SU-DHL-6 (cell line): ENCODE results near the gene ZNF467.

ENCODE experiments used
- H2AFZ ChIP-seq: fragments of 200-600 bp; sonication (generic); 2 replicates; pipeline ENCODE4 v1.6.1; 2014; ENCODE audit warnings: low read depth, mild to moderate bottlenecking, moderate library complexity, mixed read lengths, antibody characterized with exemption, low read length; ENCODE audit not compliant: severe bottlenecking
- H3F3A ChIP-seq: fragments of 200-600 bp; shearing (Covaris generic); 2 replicates; pipeline ENCODE4 v1.6.0; 2016; ENCODE audit warnings: antibody characterized with exemption, mild to moderate bottlenecking; ENCODE audit not compliant: insufficient read depth
- H3K27ac ChIP-seq: fragments of 200-600 bp; sonication (generic); 2 replicates; pipeline ENCODE4 v1.5.1; 2016; ENCODE audit warnings: low read depth, mild to moderate bottlenecking, low read length, moderate library complexity, mixed read lengths
- H3K27me3 ChIP-seq: fragments of 200-600 bp; sonication (generic), shearing (Covaris generic); 2 replicates; pipeline ENCODE4 v1.6.0; 2014; ENCODE audit warnings: mild to moderate bottlenecking, low read length
- H3K36me3 ChIP-seq: fragments of 200-600 bp; sonication (generic); 2 replicates; pipeline ENCODE4 v1.6.1; 2014; ENCODE audit warnings: mild to moderate bottlenecking, low read length, mixed read lengths
- H3K4me2 ChIP-seq: fragments of 300-600, 200-600 bp; shearing (Covaris generic), sonication (generic); 2 replicates; pipeline ENCODE4 v1.6.0; 2014; ENCODE audit warnings: low read length, low read depth, mild to moderate bottlenecking; ENCODE audit not compliant: poor library complexity, severe bottlenecking
- H3K4me3 ChIP-seq: fragments of 200-600 bp; sonication (generic); 2 replicates; pipeline ENCODE4 v1.5.1; 2014; ENCODE audit warnings: antibody characterized with exemption, low read length, mild to moderate bottlenecking, mixed read lengths; ENCODE audit not compliant: insufficient read depth, poor library complexity, severe bottlenecking
- H3K79me2 ChIP-seq: fragments of 200-600 bp; sonication (generic); 2 replicates; pipeline ENCODE4 v1.6.1; 2014; ENCODE audit warnings: mild to moderate bottlenecking, low read length, moderate library complexity; ENCODE audit not compliant: insufficient read depth
- H3K9ac ChIP-seq: fragments of 200-600 bp; sonication (generic); 2 replicates; pipeline ENCODE4 v1.7.0; 2014; ENCODE audit warnings: mild to moderate bottlenecking, low read length
- H3K9me2 ChIP-seq: fragments of 200-600 bp; sonication (generic); replicated peaks from 2 replicates; pipeline ENCODE4 v1.6.1; 2014; ENCODE audit warnings: low read length; ENCODE audit not compliant: insufficient read depth
- H3K9me3 ChIP-seq: fragments of 200-600 bp; sonication (generic); 2 replicates; pipeline ENCODE4 v1.6.1; 2014; ENCODE audit warnings: low read length, mixed read lengths; ENCODE audit not compliant: insufficient read depth
- H4K20me1 ChIP-seq: fragments of 200-600 bp; sonication (generic); 2 replicates; pipeline ENCODE4 v1.6.1; 2014; ENCODE audit warnings: low read depth, mild to moderate bottlenecking, antibody characterized with exemption, low read length, moderate library complexity, mixed read lengths
- EZH2phosphoT487 ChIP-seq: fragments of 200-600 bp; sonication (generic), shearing (Covaris generic); conservative IDR thresholded peaks from 2 replicates; pipeline ENCODE4 v1.6.1; 2018; ENCODE audit warnings: mild to moderate bottlenecking, antibody characterized with exemption, low read length, moderate library complexity, mixed read lengths
- TF ChIP-seq, protein P1 (sequence below): fragments of 200-600 bp; sonication (generic); IDR thresholded peaks from one replicate; pipeline ENCODE4 v1.5.1; 2017; ENCODE audit warnings: antibody characterized with exemption, mild to moderate bottlenecking, low read length, moderate library complexity; ENCODE audit not compliant: insufficient read depth, poor library complexity, severe bottlenecking

ZNF467 gene

DNA sequence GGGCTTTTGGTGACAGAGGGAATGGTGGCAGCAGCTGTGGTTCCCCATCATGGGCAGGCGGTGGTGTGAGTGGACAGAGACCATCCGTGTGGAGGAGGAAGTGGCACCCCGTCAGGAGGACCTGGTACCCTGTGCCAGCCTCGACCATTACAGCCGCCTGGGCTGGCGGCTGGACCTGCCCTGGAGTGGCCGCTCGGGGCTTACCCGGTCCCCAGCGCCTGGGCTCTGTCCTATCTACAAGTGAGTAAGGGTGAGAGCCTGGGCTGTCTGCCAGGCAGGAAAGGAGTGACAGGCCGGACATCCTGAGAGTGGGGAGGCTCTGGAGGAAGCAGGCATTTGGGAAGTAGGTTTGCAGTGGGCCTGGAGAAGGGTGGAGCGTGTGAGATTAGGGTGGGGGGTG is 2.9 kb upstream of the ZNF467 start:
- Histone ChIP-seq H3F3A (no peaks in the 10 kb centered on the region), H4K20me1 (no peaks in the 10 kb centered on the region), H3K4me3 (no peak overlapping the region), H3K9me3 (no peaks in the 10 kb centered on the region), H3K27ac (no peak overlapping the region), H3K9ac (no peak overlapping the region), H2AFZ (no peak overlapping the region), H3K36me3 (no peaks in the 10 kb centered on the region), H3K27me3 (no peaks in the 10 kb centered on the region), H3K79me2 (no peaks in the 10 kb centered on the region), H3K9me2 (no peaks in the 10 kb centered on the region), H3K4me2 (no peak overlapping the region)
- TF ChIP-seq EZH2phosphoT487: no peak
- TF ChIP-seq, protein P1, sequence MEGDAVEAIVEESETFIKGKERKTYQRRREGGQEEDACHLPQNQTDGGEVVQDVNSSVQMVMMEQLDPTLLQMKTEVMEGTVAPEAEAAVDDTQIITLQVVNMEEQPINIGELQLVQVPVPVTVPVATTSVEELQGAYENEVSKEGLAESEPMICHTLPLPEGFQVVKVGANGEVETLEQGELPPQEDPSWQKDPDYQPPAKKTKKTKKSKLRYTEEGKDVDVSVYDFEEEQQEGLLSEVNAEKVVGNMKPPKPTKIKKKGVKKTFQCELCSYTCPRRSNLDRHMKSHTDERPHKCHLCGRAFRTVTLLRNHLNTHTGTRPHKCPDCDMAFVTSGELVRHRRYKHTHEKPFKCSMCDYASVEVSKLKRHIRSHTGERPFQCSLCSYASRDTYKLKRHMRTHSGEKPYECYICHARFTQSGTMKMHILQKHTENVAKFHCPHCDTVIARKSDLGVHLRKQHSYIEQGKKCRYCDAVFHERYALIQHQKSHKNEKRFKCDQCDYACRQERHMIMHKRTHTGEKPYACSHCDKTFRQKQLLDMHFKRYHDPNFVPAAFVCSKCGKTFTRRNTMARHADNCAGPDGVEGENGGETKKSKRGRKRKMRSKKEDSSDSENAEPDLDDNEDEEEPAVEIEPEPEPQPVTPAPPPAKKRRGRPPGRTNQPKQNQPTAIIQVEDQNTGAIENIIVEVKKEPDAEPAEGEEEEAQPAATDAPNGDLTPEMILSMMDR: no peak

DNA sequence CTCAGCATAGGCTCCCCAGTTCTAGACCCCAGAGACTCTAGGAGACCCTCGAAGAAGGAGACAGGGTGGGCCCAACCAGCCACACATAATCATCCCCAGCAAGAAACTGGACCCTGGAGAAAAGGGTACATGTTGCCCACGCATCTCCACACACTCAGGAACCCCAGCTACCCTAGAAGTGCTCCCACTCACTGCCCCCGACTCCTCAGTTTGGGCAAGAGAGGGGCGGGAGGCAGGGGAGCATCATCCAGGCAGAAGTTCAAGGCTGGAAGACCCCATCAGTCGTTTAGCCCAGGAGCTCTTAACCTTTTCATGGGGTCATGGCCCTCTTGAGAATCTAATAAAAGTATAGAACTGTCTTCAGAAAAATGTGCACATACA is 1.8 kb upstream of the ZNF467 start:
- no peak overlapping the region for H2AFZ ChIP-seq
- no peaks in the 10 kb centered on the region for H4K20me1 ChIP-seq
- H3K79me2 ChIP-seq: no peaks in the 10 kb centered on the region
- no peak overlapping the region for H3K9ac ChIP-seq
- H3K27me3 ChIP-seq: no peaks in the 10 kb centered on the region
- no peaks in the 10 kb centered on the region for H3K9me3 ChIP-seq
- no peaks in the 10 kb centered on the region for H3K9me2 ChIP-seq
- H3K27ac ChIP-seq: no peak overlapping the region
- H3K36me3 ChIP-seq: no peaks in the 10 kb centered on the region
- no peak overlapping the region for H3K4me2 ChIP-seq
- H3K4me3 ChIP-seq: no peak overlapping the region
- TF ChIP-seq, protein P1: no peak
- TF ChIP-seq EZH2phosphoT487: no peak
- no peaks in the 10 kb centered on the region for H3F3A ChIP-seq

DNA sequence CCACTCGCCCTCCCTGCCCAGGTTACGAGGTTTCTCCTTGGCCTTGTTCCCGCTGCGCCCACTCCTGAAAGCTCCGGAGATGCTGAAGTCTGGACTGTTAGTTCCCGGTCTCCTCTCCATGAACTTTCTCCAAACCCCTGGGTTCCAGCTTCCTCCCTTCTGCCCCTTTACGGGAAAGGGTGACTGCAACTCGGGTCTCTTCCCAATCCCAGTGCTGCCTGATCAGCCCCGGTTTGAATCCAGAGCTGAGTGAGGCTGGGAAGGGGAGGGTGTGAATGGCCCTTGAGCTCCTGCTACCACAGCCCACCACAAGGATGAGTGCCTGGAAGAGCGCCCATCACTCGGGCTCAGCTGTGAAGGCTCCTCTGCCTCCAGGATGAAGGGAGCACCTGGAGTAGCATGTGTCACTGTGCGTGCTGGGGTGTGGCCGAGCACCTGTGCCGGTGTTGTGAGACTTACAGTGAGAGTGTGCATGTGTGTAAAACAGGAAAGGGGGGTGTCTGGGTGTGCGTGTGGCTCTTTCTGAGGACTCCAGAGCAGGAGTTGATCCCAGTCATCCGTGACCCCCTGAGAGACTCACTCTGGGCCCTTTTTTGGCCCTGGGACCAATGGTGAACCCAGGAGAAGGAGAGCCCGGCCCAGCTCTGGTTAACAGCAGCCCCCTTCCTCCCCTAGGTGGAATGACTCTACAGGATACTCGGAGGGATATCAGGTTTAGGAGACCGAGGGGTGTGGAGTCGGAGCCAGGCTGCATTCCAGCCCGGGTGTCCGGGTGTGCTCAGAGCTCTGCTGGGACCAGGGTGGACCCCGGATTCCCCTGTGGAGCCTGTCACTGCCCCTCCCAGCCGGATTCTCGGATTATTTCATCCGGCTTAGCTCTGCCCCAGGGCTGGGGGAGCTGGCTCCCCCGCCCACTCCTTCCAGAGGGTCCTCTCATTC is 1.1 kb upstream of the ZNF467 start:
- Histone ChIP-seq H4K20me1 (no peaks in the 10 kb centered on the region), H3K36me3 (no peaks in the 10 kb centered on the region), H3K27ac (no peak overlapping the region), H3F3A (no peaks in the 10 kb centered on the region), H3K9ac (no peak overlapping the region), H3K79me2 (no peaks in the 10 kb centered on the region), H3K4me3 (no peak overlapping the region), H3K4me2 (no peak overlapping the region), H3K9me3 (no peaks in the 10 kb centered on the region), H3K27me3 (no peaks in the 10 kb centered on the region), H2AFZ (no peak overlapping the region), H3K9me2 (no peaks in the 10 kb centered on the region)
- TF ChIP-seq, protein P1: no peak
- TF ChIP-seq EZH2phosphoT487: no peak
